Spinal cord (tissue), 10 donors: ENCODE data around the gene GPR171. TPM values are rescaled to one million over a fixed set of nuclear protein-coding genes. Genes with fewer than 3 reads are reported as not detected.

Experiments
- DNase-seq, 6 donors: peaks; one replicate each; pipeline versions ENCODE4 v3.0.0 to v3.0.0-alpha.2; 2013 to 2015; ENCODE audit warnings: low spot score in 6 of 6, low read depth in 4 of 6
- H3K27ac ChIP-seq: one replicate; pipeline ENCODE4 v1.5.1; 2013; ENCODE audit warnings: low read depth, low read length, control low read depth
- H3K27me3 ChIP-seq: one replicate; pipeline ENCODE4 v1.6.1; 2013; ENCODE audit warnings: low read length; ENCODE audit not compliant: control insufficient read depth, insufficient read depth
- H3K36me3 ChIP-seq: one replicate; pipeline ENCODE4 v1.6.1; 2013; ENCODE audit warnings: low read length; ENCODE audit not compliant: control insufficient read depth, insufficient read depth
- H3K4me1 ChIP-seq: one replicate; pipeline ENCODE4 v1.6.1; 2013; ENCODE audit warnings: low read length; ENCODE audit not compliant: control insufficient read depth, insufficient read depth
- H3K4me3 ChIP-seq: one replicate; pipeline ENCODE4 v1.5.1; 2013; ENCODE audit warnings: low read depth, low read length, control low read depth
- H3K9me3 ChIP-seq: one replicate; pipeline ENCODE4 v1.6.1; 2013; ENCODE audit warnings: low read length; ENCODE audit not compliant: control insufficient read depth, insufficient read depth
- WGBS: methylation state at CpG from one replicate; pipeline ENCODE4 v1.1.5; 2013; ENCODE audit warnings: missing lambda C conversion rate; ENCODE audit not compliant: insufficient coverage; 5-methylcytosine and 5-hydroxymethylcytosine counted together
- polyA plus RNA-seq, 2 donors: library from polyadenylated mRNA; unstranded; fragments of 120-200 nt; gene quantifications; one replicate each; pipeline ENCODE4 v1.2.1, GENCODE V29; 2013; ENCODE audit not compliant: insufficient read length in 2 of 2
- total RNA-seq, 2 donors: library from RNA; depleted of rRNA in 1 of 2; stranded (reverse); fragments of 120-200 nt in 1 of 2; fragments of >200 nt in 1 of 2; gene quantifications; one replicate each; pipeline versions ENCODE4 v1.2.3 to v1.2.4, GENCODE V29; 2013 to 2014
- donor health status: healthy.

The GPR171 gene
- total and polyA plus RNA-seq, 4 donors = 0.11 to 0.79 TPM; not detected in 2

GRCh38 chr3:151227807-151228665, 25.0 kb upstream of the GPR171 start:
- 80% methylated on average over 2 of the region's 9 CpGs for whole genome bisulfite sequencing
- Histone ChIP-seq H3K27ac (peak overlapping the region; percentile 37), H3K4me1 (peaks cover 3% of the 10 kb centered on the region), H3K36me3 (no peaks in the 10 kb centered on the region), H3K4me3 (no peak overlapping the region), H3K27me3 (no peaks in the 10 kb centered on the region), H3K9me3 (no peaks in the 10 kb centered on the region)
- peak; percentile 68 to 93 (median 74) for DNase-seq

- no peaks in the 10 kb centered on the region for H3K36me3 ChIP-seq
- H3K9me3 ChIP-seq = no peaks in the 10 kb centered on the region
- WGBS = no CpG with 5 or more reads among the region's 6 CpGs
- H3K27ac ChIP-seq = no peak overlapping the region
- H3K27me3 ChIP-seq = no peaks in the 10 kb centered on the region
- no peak overlapping the region for H3K4me3 ChIP-seq
- H3K4me1 ChIP-seq = peaks cover 3% of the 10 kb centered on the region
- DNase-seq = peak in 1 of 6 donors; percentile 21
Observed at GRCh38 chr3:151227266-151227806, 24.3 kb upstream of the GPR171 start.

DNA sequence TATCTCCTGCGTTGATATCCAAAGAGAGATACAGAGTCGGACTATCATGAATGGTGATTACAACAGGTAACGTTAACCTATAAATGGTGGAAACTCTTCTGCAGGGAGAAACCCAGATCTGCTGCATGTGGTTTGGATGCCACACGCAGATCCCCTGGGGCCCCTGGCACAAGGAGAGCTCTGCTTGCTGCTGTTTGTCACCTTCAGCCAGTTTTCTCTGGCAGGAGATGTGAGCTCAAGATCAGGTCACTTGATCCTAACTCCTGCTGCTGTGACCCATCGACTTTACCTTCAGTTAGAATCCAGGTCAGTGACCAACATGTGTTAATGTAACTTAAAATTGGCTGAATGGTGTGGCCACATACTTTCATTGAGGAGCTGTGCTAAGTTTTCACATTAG, 23.8 kb upstream of the GPR171 start:
- no peaks in the 10 kb centered on the region for H3K36me3 ChIP-seq
- no peak for DNase-seq
- 91% methylated on average over 5 of the region's 5 CpGs for WGBS
- no peaks in the 10 kb centered on the region for H3K27me3 ChIP-seq
- H3K4me1 ChIP-seq = peaks cover 3% of the 10 kb centered on the region
- H3K4me3 ChIP-seq = no peak overlapping the region
- H3K27ac ChIP-seq = no peak overlapping the region
- no peaks in the 10 kb centered on the region for H3K9me3 ChIP-seq

GRCh38 chr3:151226088-151226563, 23.1 kb upstream of the GPR171 start:
- Histone ChIP-seq H3K27me3 (no peaks in the 10 kb centered on the region), H3K9me3 (no peaks in the 10 kb centered on the region), H3K36me3 (peaks cover 3% of the 10 kb centered on the region), H3K4me3 (no peak overlapping the region), H3K4me1 (peaks cover 3% of the 10 kb centered on the region), H3K27ac (no peak overlapping the region)
- no peak for DNase-seq
- 46% methylated on average over 2 of the region's 4 CpGs for WGBS

GRCh38 chr3:151225040-151225975, 22.3 kb upstream of the GPR171 start:
- Histone ChIP-seq H3K4me1 (peaks cover 3% of the 10 kb centered on the region), H3K36me3 (peaks cover 3% of the 10 kb centered on the region), H3K27ac (no peak overlapping the region), H3K9me3 (no peaks in the 10 kb centered on the region), H3K27me3 (no peaks in the 10 kb centered on the region), H3K4me3 (no peak overlapping the region)
- no peak for DNase-seq
- 80% methylated on average over 8 of the region's 9 CpGs for WGBS

DNA sequence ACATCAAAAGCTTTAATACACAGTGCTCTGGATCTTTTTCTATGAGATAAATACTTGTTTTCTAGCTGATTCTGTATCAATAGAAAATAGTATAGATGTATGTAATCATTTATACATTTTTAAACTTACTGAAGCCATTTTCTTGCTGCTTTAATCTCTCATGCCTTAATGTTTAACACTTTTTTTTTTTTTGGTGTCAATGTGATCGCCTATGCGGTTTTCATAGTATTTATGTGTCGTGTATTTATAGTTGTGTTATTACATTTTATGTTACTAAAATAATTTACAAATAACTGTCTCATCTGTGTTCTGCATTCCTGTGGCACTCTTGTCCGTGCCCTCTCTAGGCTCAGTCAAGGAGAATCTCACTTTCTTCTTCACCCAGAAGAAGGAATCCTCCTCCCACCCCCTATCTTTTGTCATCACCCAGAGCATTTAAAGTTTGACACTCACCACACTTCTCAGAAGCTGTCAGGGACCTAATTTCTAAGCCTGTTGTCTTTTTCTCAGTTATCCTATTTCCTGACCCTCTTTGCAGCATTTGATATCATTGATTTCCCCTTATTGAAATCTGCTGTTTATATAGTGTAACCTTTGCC, 21.4 kb upstream of the GPR171 start:
- H3K4me1 ChIP-seq = peaks cover 3% of the 10 kb centered on the region
- no peak overlapping the region for H3K27ac ChIP-seq
- no CpG with 5 or more reads among the region's 4 CpGs for WGBS
- H3K27me3 ChIP-seq = no peaks in the 10 kb centered on the region
- no peak for DNase-seq
- no peaks in the 10 kb centered on the region for H3K9me3 ChIP-seq
- H3K36me3 ChIP-seq = peaks cover 3% of the 10 kb centered on the region
- H3K4me3 ChIP-seq = no peak overlapping the region

DNA sequence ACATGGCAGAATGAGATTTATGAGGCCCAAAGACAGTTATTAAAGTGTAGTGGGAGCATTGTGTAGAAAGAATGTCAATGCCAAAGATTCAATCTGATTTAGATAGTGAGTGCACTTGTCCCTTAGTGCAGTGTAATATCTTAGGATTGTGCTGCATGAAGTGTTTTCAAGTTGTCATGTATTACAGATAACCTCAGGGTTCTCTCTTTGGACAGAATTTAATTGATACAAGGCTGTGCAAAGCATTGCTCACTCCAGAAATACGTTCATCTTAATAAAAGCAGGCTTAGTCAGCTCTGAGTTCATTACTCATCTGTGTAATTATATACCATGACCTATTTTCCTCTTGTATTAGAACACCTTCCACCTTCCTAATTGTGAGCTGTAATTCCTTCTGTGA, 16.0 kb upstream of the GPR171 start:
- no peak overlapping the region for H3K27ac ChIP-seq
- no peaks in the 10 kb centered on the region for H3K4me1 ChIP-seq
- H3K36me3 ChIP-seq = peaks cover 3% of the 10 kb centered on the region
- peak in 1 of 6 donors; percentile 50 for DNase-seq
- H3K9me3 ChIP-seq = no peaks in the 10 kb centered on the region
- no peaks in the 10 kb centered on the region for H3K27me3 ChIP-seq
- no peak overlapping the region for H3K4me3 ChIP-seq
- no CpG with 5 or more reads among the region's 1 CpG for WGBS

- no peak overlapping the region for H3K27ac ChIP-seq
- no peak overlapping the region for H3K4me3 ChIP-seq
- H3K9me3 ChIP-seq = no peaks in the 10 kb centered on the region
- H3K4me1 ChIP-seq = no peaks in the 10 kb centered on the region
- no peaks in the 10 kb centered on the region for H3K27me3 ChIP-seq
- no CpG with 5 or more reads among the region's 1 CpG for WGBS
- DNase-seq = no peak
- H3K36me3 ChIP-seq = peaks cover 3% of the 10 kb centered on the region
Observed at GRCh38 chr3:151218136-151218535, 15.1 kb upstream of the GPR171 start.
